Measurements from ENCODE around the gene TICAM1. TPM values are rescaled to one million over a fixed set of nuclear protein-coding genes. Genes with fewer than 3 reads are reported as not detected.
"Not testable (repeated sequence)": the region's sequence is repeated elsewhere in the genome, so short reads cannot be mapped to it uniquely, and the experiment has no call there.

The TICAM1 gene
- total RNA-seq, 4 donors from 2014 or later, result 3.5 to 10.8 (median 4.7) TPM

GRCh38 chr19:4781801-4782200, 49.7 kb downstream of the TICAM1 start:
- H3K4me3 ChIP-seq, result no peak overlapping the region
- H3K36me3 ChIP-seq, result peaks cover 0 to 4% (median 0%) of the 10 kb centered on the region in 3 donors
- H3K27me3 ChIP-seq, result peaks cover 0 to 20% of the 10 kb centered on the region in 2 donors
- H3K9me3 ChIP-seq, result peaks cover 0 to 7% (median 0%) of the 10 kb centered on the region in 4 donors
- H3K4me1 ChIP-seq, result no peaks in the 10 kb centered on the region
- no peak for DNase-seq (ENCODE audit: low spot score in 2 of 2)
- H3K27ac ChIP-seq, result no peak overlapping the region
- WGBS, 2 donors, result 35 to 39% methylated on average over 3 of the region's 3 CpGs
- no peak for TF ChIP-seq POLR2A (IDR thresholded peaks at IDR 0.05)
- no peak for TF ChIP-seq CTCF (IDR thresholded peaks at IDR 0.05)
- no peak for TF ChIP-seq EP300 (IDR thresholded peaks at IDR 0.05)

- no peak for DNase-seq (ENCODE audit: low spot score in 2 of 2)
- Histone ChIP-seq H3K36me3 (peaks cover 0 to 4% (median 0%) of the 10 kb centered on the region in 3 donors), H3K27ac (no peak overlapping the region), H3K27me3 (peaks cover 0 to 23% of the 10 kb centered on the region in 2 donors), H3K9me3 (peaks cover 0 to 7% (median 0%) of the 10 kb centered on the region in 4 donors), H3K4me3 (no peak overlapping the region), H3K4me1 (no peaks in the 10 kb centered on the region)
- TF ChIP-seq CTCF (IDR thresholded peaks at IDR 0.05) (no peak), POLR2A (IDR thresholded peaks at IDR 0.05) (no peak), EP300 (IDR thresholded peaks at IDR 0.05) (no peak)
- 82 to 86% methylated on average over 6 of the region's 6 CpGs for WGBS, 2 donors
Observed at GRCh38 chr19:4780860-4781259, 50.7 kb downstream of the TICAM1 start.

GRCh38 chr19:4778124-4778523, 53.4 kb downstream of the TICAM1 start:
- DNase-seq (ENCODE audit: low spot score in 2 of 2); H3K4me1 ChIP-seq; H3K27ac ChIP-seq; H3K4me3 ChIP-seq; H3K9me3 ChIP-seq; H3K36me3 ChIP-seq: not testable (repeated sequence)
- peaks cover 0 to 15% of the 10 kb centered on the region in 2 donors for H3K27me3 ChIP-seq
- 86 to 93% methylated on average over 5 of the region's 5 CpGs for WGBS, 2 donors

- 30 to 33% methylated on average over 14 of the region's 14 CpGs for WGBS, 2 donors
- H3K27me3 ChIP-seq, result peaks cover 0 to 17% of the 10 kb centered on the region in 2 donors
- H3K27ac ChIP-seq, result no peak overlapping the region
- TF ChIP-seq EP300 (IDR thresholded peaks at IDR 0.05), result no peak
- no peak for TF ChIP-seq CTCF (IDR thresholded peaks at IDR 0.05)
- TF ChIP-seq POLR2A (IDR thresholded peaks at IDR 0.05), result no peak
- H3K9me3 ChIP-seq, result peaks cover 0 to 7% (median 0%) of the 10 kb centered on the region in 4 donors
- peaks cover 0 to 4% (median 0%) of the 10 kb centered on the region in 3 donors for H3K36me3 ChIP-seq
- H3K4me3 ChIP-seq, result no peak overlapping the region
- DNase-seq (ENCODE audit: low spot score in 2 of 2), result no peak
- no peaks in the 10 kb centered on the region for H3K4me1 ChIP-seq
Observed at GRCh38 chr19:4776436-4777211, 54.9 kb downstream of the TICAM1 start.

- peaks cover 0 to 3% (median 0%) of the 10 kb centered on the region in 4 donors for H3K9me3 ChIP-seq
- H3K27me3 ChIP-seq, result peaks cover 0 to 17% of the 10 kb centered on the region in 2 donors
- 79 to 81% methylated on average over 5 of the region's 5 CpGs for WGBS, 2 donors
- H3K4me3 ChIP-seq, result no peak overlapping the region
- DNase-seq (ENCODE audit: low spot score in 2 of 2), result no peak
- H3K27ac ChIP-seq, result no peak overlapping the region
- TF ChIP-seq EP300 (IDR thresholded peaks at IDR 0.05) (no peak), POLR2A (IDR thresholded peaks at IDR 0.05) (no peak), CTCF (IDR thresholded peaks at IDR 0.05) (no peak)
- no peaks in the 10 kb centered on the region for H3K4me1 ChIP-seq
- no peaks in the 10 kb centered on the region for H3K36me3 ChIP-seq
Observed at GRCh38 chr19:4775627-4776152, 55.8 kb downstream of the TICAM1 start.

Measured in tibial nerve (tissue), 4 donors.